HEK293 (cell line): ENCODE data around the gene ANXA2.

Experiments used
- CTCF ChIA-PET: fragments of 350-600 bp; formaldehyde crosslinking; extraction: SDS; loops from one replicate; lab custom pipeline; 2021; ENCODE audit warnings: antibody characterized with exemption; lab: Yijun Ruan, JAX
- POLR2A ChIA-PET: fragments of 300-600 bp; formaldehyde crosslinking; extraction: SDS; loops from one replicate; lab custom pipeline; 2020; ENCODE audit warnings: antibody characterized with exemption, inconsistent platforms; lab: Yijun Ruan, JAX
- H3K27ac ChIP-seq: fragments of 200-500 bp; sonication (Bioruptor generic); 2 replicates; pipeline ENCODE4 v1.5.1; 2014; ENCODE audit warnings: low read depth, low read length, control low read depth, inconsistent platforms; ENCODE audit errors: extremely low read depth
- H3K36me3 ChIP-seq, 2 experiments: fragments of 200-500 bp in 1 of 2; sonication (Bioruptor generic) in 1 of 2; 1 replicate in 1 of 2; 2 replicates in 1 of 2; pipeline ENCODE4 v1.5.1; 2014 to 2017; ENCODE audit warnings: inconsistent platforms in 2 of 2, low read length in 2 of 2; ENCODE audit not compliant: control insufficient read depth in 2 of 2, insufficient read depth in 1 of 2
- H3K4me1 ChIP-seq: fragments of 200-500 bp; sonication (Bioruptor generic); 2 replicates; pipeline ENCODE4 v1.5.1; 2014; ENCODE audit warnings: mild to moderate bottlenecking, low read length, inconsistent platforms; ENCODE audit not compliant: control insufficient read depth, insufficient read depth
- H3K4me3 ChIP-seq: 2 replicates; pipeline ENCODE4 v1.5.1; 2011; ENCODE audit warnings: low read depth, mild to moderate bottlenecking, control low read depth, low read length, moderate library complexity
- H3K9me3 ChIP-seq: fragments of 200-500 bp; sonication (Bioruptor generic); 2 replicates; pipeline ENCODE4 v1.5.1; 2014; ENCODE audit warnings: low read depth, low read length, inconsistent platforms; ENCODE audit not compliant: control insufficient read depth, insufficient read depth
- IKZF3 ChIP-seq: fragments of 450-650 bp; IDR thresholded peaks from 2 replicates; pipeline ENCODE4 v1.5.0; 2018; ENCODE audit warnings: missing biosample characterization, mild to moderate bottlenecking, missing genetic modification characterization, moderate library complexity
- KLF1 ChIP-seq: fragments of 450-650 bp; formaldehyde crosslinking; IDR thresholded peaks from 2 replicates; pipeline ENCODE4 v1.5.1; 2016; ENCODE audit warnings: missing biosample characterization, missing genetic modification characterization
- WT1 ChIP-seq: fragments of 450-650 bp; formaldehyde crosslinking; IDR thresholded peaks from 2 replicates; pipeline ENCODE4 v1.5.1; 2016; ENCODE audit warnings: missing biosample characterization, missing genetic modification characterization
- ZNF10 ChIP-seq: fragments of 450-650 bp; formaldehyde crosslinking; IDR thresholded peaks from 2 replicates; pipeline ENCODE4 v1.5.1; 2017; ENCODE audit warnings: missing biosample characterization, missing genetic modification characterization
- ZNF121 ChIP-seq: fragments of 450-650 bp; formaldehyde crosslinking; IDR thresholded peaks from 2 replicates; pipeline ENCODE4 v1.5.1; 2016; ENCODE audit warnings: missing biosample characterization, missing genetic modification characterization
- ZNF140 ChIP-seq: fragments of 450-650 bp; formaldehyde crosslinking; IDR thresholded peaks from 2 replicates; pipeline ENCODE4 v1.5.1; 2016; ENCODE audit warnings: missing biosample characterization, missing genetic modification characterization
- ZNF423 ChIP-seq: fragments of 450-650 bp; formaldehyde crosslinking; IDR thresholded peaks from 2 replicates; pipeline ENCODE4 v1.5.1; 2016; ENCODE audit warnings: missing biosample characterization, missing genetic modification characterization
- ZNF433 ChIP-seq: fragments of 450-650 bp; formaldehyde crosslinking; IDR thresholded peaks from 2 replicates; pipeline ENCODE4 v1.5.1; 2016; ENCODE audit warnings: missing biosample characterization, missing genetic modification characterization, low read depth
- ZNF488 ChIP-seq: fragments of 450-650 bp; formaldehyde crosslinking; IDR thresholded peaks from 2 replicates; pipeline ENCODE4 v1.5.1; 2016; ENCODE audit warnings: missing biosample characterization, missing genetic modification characterization
- ZNF501 ChIP-seq: fragments of 450-650 bp; formaldehyde crosslinking; IDR thresholded peaks from 2 replicates; pipeline ENCODE4 v1.5.1; 2016; ENCODE audit warnings: missing biosample characterization, missing genetic modification characterization
- ZNF521 ChIP-seq: fragments of 450-650 bp; formaldehyde crosslinking; IDR thresholded peaks from 2 replicates; pipeline ENCODE4 v1.5.1; 2017; ENCODE audit warnings: missing biosample characterization, mild to moderate bottlenecking, missing genetic modification characterization
- ZNF529 ChIP-seq: fragments of 450-650 bp; formaldehyde crosslinking; IDR thresholded peaks from 2 replicates; pipeline ENCODE4 v1.5.1; 2017; ENCODE audit warnings: missing genetic modification characterization, missing biosample characterization; ENCODE audit not compliant: insufficient replicate concordance
- ZNF596 ChIP-seq: fragments of 450-650 bp; IDR thresholded peaks from 2 replicates; pipeline ENCODE4 v1.5.0; 2018; ENCODE audit warnings: missing biosample characterization, mild to moderate bottlenecking, missing genetic modification characterization, moderate library complexity
- ZNF629 ChIP-seq: fragments of 450-650 bp; formaldehyde crosslinking; IDR thresholded peaks from 2 replicates; pipeline ENCODE4 v1.5.1; 2017; ENCODE audit warnings: missing biosample characterization, missing genetic modification characterization
- ZNF660 ChIP-seq: fragments of 450-650 bp; IDR thresholded peaks from 2 replicates; pipeline ENCODE4 v1.5.1; 2018; ENCODE audit warnings: missing biosample characterization, mild to moderate bottlenecking, missing genetic modification characterization
- ZNF747 ChIP-seq: fragments of 450-650 bp; formaldehyde crosslinking; IDR thresholded peaks from 2 replicates; pipeline ENCODE4 v1.5.1; 2016; ENCODE audit warnings: missing biosample characterization, missing genetic modification characterization
- ZNF768 ChIP-seq: fragments of 450-650 bp; formaldehyde crosslinking; IDR thresholded peaks from 2 replicates; pipeline ENCODE4 v1.5.1; 2018; ENCODE audit warnings: missing biosample characterization, mild to moderate bottlenecking, missing genetic modification characterization
- ZNF776 ChIP-seq: fragments of 450-650 bp; formaldehyde crosslinking; IDR thresholded peaks from 2 replicates; pipeline ENCODE4 v1.5.0; 2017; ENCODE audit warnings: missing biosample characterization, missing genetic modification characterization, borderline replicate concordance
- ZNF830 ChIP-seq: fragments of 450-650 bp; IDR thresholded peaks from 2 replicates; pipeline ENCODE4 v1.5.0; 2018; ENCODE audit warnings: missing biosample characterization, missing genetic modification characterization, low read depth, mild to moderate bottlenecking, moderate library complexity
- ZXDB ChIP-seq: fragments of 450-650 bp; formaldehyde crosslinking; IDR thresholded peaks from 2 replicates; pipeline ENCODE4 v1.5.1; 2016; ENCODE audit warnings: missing biosample characterization, missing genetic modification characterization
- TF ChIP-seq, protein P1 (sequence below): fragments of 450-650 bp; formaldehyde crosslinking; IDR thresholded peaks from 2 replicates; pipeline ENCODE4 v1.5.1; 2016; ENCODE audit warnings: missing biosample characterization, missing genetic modification characterization
- TF ChIP-seq, protein P2 (sequence below): fragments of 450-650 bp; formaldehyde crosslinking; IDR thresholded peaks from 2 replicates; pipeline ENCODE4 v1.5.1; 2017; ENCODE audit warnings: missing biosample characterization, missing genetic modification characterization

The ANXA2 gene

GRCh38 chr15:60408463-60408981 lies 10.7 kb upstream of the ANXA2 start:
- Histone ChIP-seq H3K9me3 (no peaks in the 10 kb centered on the region), H3K4me3 (no peak overlapping the region), H3K36me3 (no peaks in the 10 kb centered on the region), H3K27ac (no peak overlapping the region), H3K4me1 (no peaks in the 10 kb centered on the region)
- ChIA-PET CTCF (interaction anchor here (0.7 kb wide), 1 partner anchor 397 kb away, joined by 6 read pairs; no protein-coding TSS in a partner anchor), POLR2A (interaction anchor here (1.4 to 1.5 kb wide), 2 partner anchors 10 to 16 kb away, joined by 3 read pairs; partner anchors contain the start of gene ANXA2)
- TF ChIP-seq ZNF433 (tag by site-specific recombination) (no peak), ZNF10 (tag by site-specific recombination) (no peak), ZNF629 (tag by site-specific recombination) (no peak), ZNF521 (tag by site-specific recombination) (no peak), ZNF596 (no peak), ZXDB (tag by site-specific recombination) (no peak), ZNF423 (tag by site-specific recombination) (no peak), ZNF776 (no peak), IKZF3 (tag by site-specific recombination) (no peak), ZNF660 (tag by site-specific recombination) (no peak), ZNF747 (tag by site-specific recombination) (no peak)
- TF ChIP-seq, protein P1, sequence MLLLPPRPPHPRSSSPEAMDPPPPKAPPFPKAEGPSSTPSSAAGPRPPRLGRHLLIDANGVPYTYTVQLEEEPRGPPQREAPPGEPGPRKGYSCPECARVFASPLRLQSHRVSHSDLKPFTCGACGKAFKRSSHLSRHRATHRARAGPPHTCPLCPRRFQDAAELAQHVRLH (tag by site-specific recombination): no peak
- TF ChIP-seq, protein P2, sequence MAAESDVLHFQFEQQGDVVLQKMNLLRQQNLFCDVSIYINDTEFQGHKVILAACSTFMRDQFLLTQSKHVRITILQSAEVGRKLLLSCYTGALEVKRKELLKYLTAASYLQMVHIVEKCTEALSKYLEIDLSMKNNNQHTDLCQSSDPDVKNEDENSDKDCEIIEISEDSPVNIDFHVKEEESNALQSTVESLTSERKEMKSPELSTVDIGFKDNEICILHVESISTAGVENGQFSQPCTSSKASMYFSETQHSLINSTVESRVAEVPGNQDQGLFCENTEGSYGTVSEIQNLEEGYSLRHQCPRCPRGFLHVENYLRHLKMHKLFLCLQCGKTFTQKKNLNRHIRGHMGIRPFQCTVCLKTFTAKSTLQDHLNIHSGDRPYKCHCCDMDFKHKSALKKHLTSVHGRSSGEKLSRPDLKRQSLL (tag by site-specific recombination): no peak

GRCh38 chr15:60407415-60407805 lies 9.6 kb upstream of the ANXA2 start:
- POLR2A ChIA-PET: interaction anchor here (0.9 kb wide), 1 partner anchor 9 kb away, joined by 3 read pairs; no protein-coding TSS in a partner anchor
- no peak overlapping the region for H3K4me3 ChIP-seq
- no peak for TF ChIP-seq ZNF488 (tag by site-specific recombination)
- TF ChIP-seq ZNF501 (tag by site-specific recombination): no peak
- TF ChIP-seq ZNF121 (tag by site-specific recombination): no peak
- TF ChIP-seq KLF1 (tag by site-specific recombination): no peak
- TF ChIP-seq, all 188 proteins: peak for 0
- CTCF ChIA-PET: no interaction called here
- no peaks in the 10 kb centered on the region for H3K9me3 ChIP-seq
- no peaks in the 10 kb centered on the region for H3K4me1 ChIP-seq
- no peak overlapping the region for H3K27ac ChIP-seq
- H3K36me3 ChIP-seq: no peaks in the 10 kb centered on the region

- TF ChIP-seq ZNF768 (tag by site-specific recombination) (no peak), ZNF140 (tag by site-specific recombination) (no peak), WT1 (no peak), ZNF529 (tag by site-specific recombination) (no peak), ZNF830 (tag by site-specific recombination) (no peak)
- ChIA-PET CTCF (no interaction called here), POLR2A (interaction anchor here (0.9 kb wide), 1 partner anchor 8 kb away, joined by 3 read pairs; no protein-coding TSS in a partner anchor)
- H3K9me3 ChIP-seq: no peaks in the 10 kb centered on the region
- H3K4me3 ChIP-seq: no peak overlapping the region
- H3K36me3 ChIP-seq: no peaks in the 10 kb centered on the region
- no peaks in the 10 kb centered on the region for H3K4me1 ChIP-seq
- no peak overlapping the region for H3K27ac ChIP-seq
Measured at GRCh38 chr15:60406513-60407414, 9.0 kb upstream of the ANXA2 start.
